Astrocyte (in vitro differentiated cells and primary cell): ENCODE measurements around the gene COL12A1. TPM values are rescaled to one million over a fixed set of nuclear protein-coding genes. Genes with fewer than 3 reads are reported as not detected.

ENCODE experiments used
- DNase-seq: peaks from one replicate; pipeline ENCODE4 v3.0.0-alpha.2; 2010; ENCODE audit warnings: low read depth
- FAIRE-seq: peaks from 2 replicates; lab custom pipeline; 2011; peaks lifted over from hg19 to GRCh38; lab: Jason Lieb, UNC
- H2AFZ ChIP-seq: 2 replicates; pipeline ENCODE4 v1.6.0; 2012; ENCODE audit warnings: low read depth, low read length, inconsistent platforms
- H3K27ac ChIP-seq: 2 replicates; pipeline ENCODE4 v1.5.1; 2011; ENCODE audit warnings: low read depth, low read length, inconsistent platforms
- H3K27me3 ChIP-seq: 2 replicates; pipeline ENCODE4 v1.6.0; 2011; ENCODE audit warnings: low read length, inconsistent platforms; ENCODE audit not compliant: insufficient read depth
- H3K36me3 ChIP-seq: 2 replicates; pipeline ENCODE4 v1.5.1; 2011; ENCODE audit warnings: low read length, inconsistent platforms; ENCODE audit not compliant: insufficient read depth
- H3K4me1 ChIP-seq: 2 replicates; pipeline ENCODE4 v1.5.1; 2011; ENCODE audit warnings: low read length, inconsistent platforms; ENCODE audit not compliant: insufficient read depth
- H3K4me2 ChIP-seq: 2 replicates; pipeline ENCODE4 v1.6.0; 2012; ENCODE audit warnings: low read length, inconsistent platforms
- H3K4me3 ChIP-seq: 2 replicates; pipeline ENCODE4 v1.5.1; 2011; ENCODE audit warnings: low read depth, mild to moderate bottlenecking, low read length, inconsistent platforms; ENCODE audit not compliant: insufficient read depth
- H3K79me2 ChIP-seq: 2 replicates; pipeline ENCODE4 v1.6.0; 2012; ENCODE audit warnings: mild to moderate bottlenecking, low read length, inconsistent platforms; ENCODE audit not compliant: insufficient read depth
- H3K9ac ChIP-seq: 2 replicates; pipeline ENCODE4 v1.6.0; 2012; ENCODE audit warnings: mild to moderate bottlenecking, low read length, inconsistent platforms
- H3K9me3 ChIP-seq: 2 replicates; pipeline ENCODE4 v1.5.1; 2012; ENCODE audit warnings: low read depth, mild to moderate bottlenecking, low read length, inconsistent platforms; ENCODE audit not compliant: insufficient read depth
- H4K20me1 ChIP-seq: 2 replicates; pipeline ENCODE4 v1.6.0; 2012; ENCODE audit warnings: low read length, inconsistent platforms; ENCODE audit not compliant: insufficient read depth
- H3K27ac Mint-ChIP-seq: one replicate; pipeline ENCODE4 v1.8.0; 2021; ENCODE audit warnings: mild to moderate bottlenecking, mixed read lengths; ENCODE audit not compliant: unreplicated experiment
- H3K27me3 Mint-ChIP-seq: one replicate; pipeline ENCODE4 v1.8.0; 2021; ENCODE audit warnings: low read depth, mixed read lengths; ENCODE audit not compliant: unreplicated experiment
- H3K36me3 Mint-ChIP-seq: one replicate; pipeline ENCODE4 v1.8.0; 2021; ENCODE audit warnings: low read depth, mixed read lengths; ENCODE audit not compliant: unreplicated experiment
- H3K4me1 Mint-ChIP-seq: one replicate; pipeline ENCODE4 v1.8.0; 2021; ENCODE audit warnings: low read depth, mixed read lengths; ENCODE audit not compliant: unreplicated experiment
- H3K4me3 Mint-ChIP-seq: one replicate; pipeline ENCODE4 v1.8.0; 2021; ENCODE audit warnings: mild to moderate bottlenecking, moderate library complexity, mixed read lengths; ENCODE audit not compliant: unreplicated experiment
- H3K9me3 Mint-ChIP-seq: one replicate; pipeline ENCODE4 v1.8.0; 2021; ENCODE audit warnings: mild to moderate bottlenecking, mixed read lengths; ENCODE audit not compliant: unreplicated experiment
- EZH2 ChIP-seq: IDR thresholded peaks from 2 replicates; pipeline ENCODE4 v1.6.1; 2012; ENCODE audit warnings: mild to moderate bottlenecking, low read length, inconsistent platforms; ENCODE audit not compliant: insufficient read depth
- total RNA-seq: library from RNA; stranded (reverse); gene quantifications from 2 replicates; pipeline ENCODE4 v1.2.1, GENCODE V29; 2021
- TF ChIP-seq, protein P1 (sequence below): IDR thresholded peaks from 2 replicates; pipeline ENCODE4 v1.5.1; 2011; ENCODE audit warnings: low read depth, mild to moderate bottlenecking, inconsistent platforms, low read length, moderate library complexity; ENCODE audit not compliant: insufficient read depth

The COL12A1 gene
- total RNA-seq, 1 donor from 2014 or later = 106 TPM

DNA sequence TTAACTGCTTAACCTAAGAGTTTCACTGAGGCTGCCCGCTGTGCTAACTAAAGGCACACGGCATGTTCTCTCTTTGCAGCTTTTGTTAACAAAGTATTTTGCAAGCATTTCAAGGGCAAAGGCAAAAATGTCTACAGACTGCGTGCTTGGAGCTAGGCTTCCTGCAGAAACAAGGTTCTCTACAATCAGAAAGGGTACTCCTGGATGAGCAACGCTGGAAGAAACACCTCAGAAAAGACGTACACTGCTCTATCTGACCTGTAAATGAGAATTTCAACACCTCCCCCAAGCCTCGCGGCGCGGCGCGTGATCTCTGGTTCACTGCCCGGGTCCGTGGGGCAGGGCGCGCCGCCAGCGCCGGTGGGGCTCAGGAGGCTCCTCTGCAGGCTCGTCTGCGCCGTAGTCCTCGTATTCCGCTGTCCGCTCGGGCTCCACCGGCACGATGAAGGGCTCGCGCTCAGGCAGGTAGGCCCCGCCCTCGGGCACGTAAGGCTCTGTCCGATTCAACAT lies 120.9 kb downstream of the COL12A1 start:
- Histone ChIP-seq H3K9ac (no peak overlapping the region), H2AFZ (peak overlapping the region; percentile 35), H4K20me1 (no peaks in the 10 kb centered on the region), H3K4me3 (no peak overlapping the region), H3K27me3 (no peaks in the 10 kb centered on the region), H3K4me1 (no peaks in the 10 kb centered on the region), H3K79me2 (no peaks in the 10 kb centered on the region), H3K9me3 (no peaks in the 10 kb centered on the region), H3K36me3 (peaks cover 13% of the 10 kb centered on the region), H3K27ac (no peak overlapping the region), H3K4me2 (peak overlapping the region; percentile 72)
- no peak for DNase-seq
- Mint-ChIP-seq H3K4me3 (peak overlapping the region; percentile 64), H3K27me3 (peaks cover 10% of the 10 kb centered on the region), H3K36me3 (peaks cover 11% of the 10 kb centered on the region), H3K9me3 (no peaks in the 10 kb centered on the region), H3K27ac (no peak overlapping the region), H3K4me1 (peaks cover 3% of the 10 kb centered on the region)
- FAIRE-seq = no peak
- TF ChIP-seq EZH2 = no peak

DNA sequence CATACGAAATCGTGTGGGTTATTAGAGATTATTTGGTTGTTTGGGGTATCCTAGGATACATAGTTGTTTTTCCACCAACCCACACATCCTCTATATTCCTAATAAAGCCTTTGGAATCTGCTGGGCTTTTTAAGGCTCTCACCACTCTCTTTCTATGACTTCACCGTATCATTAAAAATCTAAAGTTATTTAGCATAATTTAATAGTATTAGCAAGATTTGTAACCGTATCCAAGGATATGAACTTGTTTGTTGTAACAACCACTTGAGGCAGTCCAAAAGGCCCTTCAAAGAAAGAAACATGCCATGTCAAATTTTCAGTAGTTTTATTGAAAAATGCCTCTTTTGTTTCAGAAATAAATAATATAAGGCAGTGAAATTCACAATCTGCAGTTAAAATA lies 121.8 kb downstream of the COL12A1 start:
- Histone ChIP-seq H4K20me1 (no peaks in the 10 kb centered on the region), H3K4me1 (no peaks in the 10 kb centered on the region), H3K4me2 (no peak overlapping the region), H3K27ac (no peak overlapping the region), H2AFZ (no peak overlapping the region), H3K9ac (no peak overlapping the region), H3K9me3 (no peaks in the 10 kb centered on the region), H3K4me3 (no peak overlapping the region), H3K79me2 (no peaks in the 10 kb centered on the region), H3K36me3 (peaks cover 7% of the 10 kb centered on the region), H3K27me3 (no peaks in the 10 kb centered on the region)
- no peak for FAIRE-seq
- Mint-ChIP-seq H3K4me3 (no peak overlapping the region), H3K9me3 (no peaks in the 10 kb centered on the region), H3K27ac (no peak overlapping the region), H3K4me1 (peaks cover 3% of the 10 kb centered on the region), H3K36me3 (peaks cover 9% of the 10 kb centered on the region), H3K27me3 (peaks cover 10% of the 10 kb centered on the region)
- no peak for DNase-seq
- TF ChIP-seq, protein P1, sequence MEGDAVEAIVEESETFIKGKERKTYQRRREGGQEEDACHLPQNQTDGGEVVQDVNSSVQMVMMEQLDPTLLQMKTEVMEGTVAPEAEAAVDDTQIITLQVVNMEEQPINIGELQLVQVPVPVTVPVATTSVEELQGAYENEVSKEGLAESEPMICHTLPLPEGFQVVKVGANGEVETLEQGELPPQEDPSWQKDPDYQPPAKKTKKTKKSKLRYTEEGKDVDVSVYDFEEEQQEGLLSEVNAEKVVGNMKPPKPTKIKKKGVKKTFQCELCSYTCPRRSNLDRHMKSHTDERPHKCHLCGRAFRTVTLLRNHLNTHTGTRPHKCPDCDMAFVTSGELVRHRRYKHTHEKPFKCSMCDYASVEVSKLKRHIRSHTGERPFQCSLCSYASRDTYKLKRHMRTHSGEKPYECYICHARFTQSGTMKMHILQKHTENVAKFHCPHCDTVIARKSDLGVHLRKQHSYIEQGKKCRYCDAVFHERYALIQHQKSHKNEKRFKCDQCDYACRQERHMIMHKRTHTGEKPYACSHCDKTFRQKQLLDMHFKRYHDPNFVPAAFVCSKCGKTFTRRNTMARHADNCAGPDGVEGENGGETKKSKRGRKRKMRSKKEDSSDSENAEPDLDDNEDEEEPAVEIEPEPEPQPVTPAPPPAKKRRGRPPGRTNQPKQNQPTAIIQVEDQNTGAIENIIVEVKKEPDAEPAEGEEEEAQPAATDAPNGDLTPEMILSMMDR = no peak
- no peak for TF ChIP-seq EZH2

DNA sequence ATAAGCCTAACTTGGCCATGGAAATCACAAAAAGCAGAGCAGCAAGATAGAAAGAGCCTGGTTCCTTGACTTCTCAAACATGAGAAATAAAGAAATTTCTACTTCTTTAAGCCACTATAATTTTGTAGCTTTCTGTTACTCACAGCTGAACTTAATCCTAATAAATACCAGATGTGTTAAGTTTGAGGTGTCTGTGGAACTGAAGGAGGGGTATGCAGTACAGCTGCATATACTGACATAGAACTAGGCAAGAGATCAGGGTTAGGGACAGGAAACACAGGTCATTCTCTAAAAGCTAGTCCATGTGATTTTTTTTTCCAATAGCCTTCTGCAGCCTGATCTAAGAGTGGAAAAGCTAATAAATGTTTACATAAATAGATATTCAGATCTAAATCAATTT lies 123.9 kb downstream of the COL12A1 start:
- Mint-ChIP-seq H3K4me3 (no peak overlapping the region), H3K27me3 (peaks cover 10% of the 10 kb centered on the region), H3K9me3 (peaks cover 2% of the 10 kb centered on the region), H3K36me3 (peaks cover 9% of the 10 kb centered on the region), H3K4me1 (peaks cover 3% of the 10 kb centered on the region), H3K27ac (no peak overlapping the region)
- Histone ChIP-seq H4K20me1 (no peaks in the 10 kb centered on the region), H3K79me2 (no peaks in the 10 kb centered on the region), H3K27ac (no peak overlapping the region), H3K4me3 (no peak overlapping the region), H3K4me2 (no peak overlapping the region), H3K4me1 (no peaks in the 10 kb centered on the region), H3K9me3 (no peaks in the 10 kb centered on the region), H3K27me3 (no peaks in the 10 kb centered on the region), H2AFZ (no peak overlapping the region), H3K36me3 (peaks cover 7% of the 10 kb centered on the region), H3K9ac (no peak overlapping the region)
- FAIRE-seq = peak; percentile 41
- no peak for DNase-seq
- no peak for TF ChIP-seq EZH2
- TF ChIP-seq, protein P1 = no peak
